B cell (primary cell): ENCODE results near the gene KLK2.

Experiments used
- CTCF ChIP-seq: fragments of 200-600 bp; IDR thresholded peaks from one replicate; pipeline ENCODE4 v1.8.0; 2022; ENCODE audit warnings: antibody characterized with exemption, mild to moderate bottlenecking
- EZH2 ChIP-seq: IDR thresholded peaks from 2 replicates; pipeline ENCODE4 v1.6.1; 2012; ENCODE audit warnings: borderline replicate concordance, low read depth, mild to moderate bottlenecking, moderate library complexity, low read length; ENCODE audit not compliant: insufficient read depth, poor library complexity, severe bottlenecking

DNA sequence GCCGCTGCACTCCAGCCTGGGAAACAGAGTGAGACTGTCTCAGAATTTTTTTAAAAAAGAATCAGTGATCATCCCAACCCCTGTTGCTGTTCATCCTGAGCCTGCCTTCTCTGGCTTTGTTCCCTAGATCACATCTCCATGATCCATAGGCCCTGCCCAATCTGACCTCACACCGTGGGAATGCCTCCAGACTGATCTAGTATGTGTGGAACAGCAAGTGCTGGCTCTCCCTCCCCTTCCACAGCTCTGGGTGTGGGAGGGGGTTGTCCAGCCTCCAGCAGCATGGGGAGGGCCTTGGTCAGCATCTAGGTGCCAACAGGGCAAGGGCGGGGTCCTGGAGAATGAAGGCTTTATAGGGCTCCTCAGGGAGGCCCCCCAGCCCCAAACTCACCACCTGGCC lies at the start of gene KLK2:
- TF ChIP-seq CTCF (no peak), EZH2 (no peak)
